CD4-positive, CD25-positive, alpha-beta regulatory T cell (primary cell): Measurements from ENCODE around the gene STARD13. TPM values are rescaled to one million over a fixed set of nuclear protein-coding genes. Genes with fewer than 3 reads are reported as not detected.
A peak's percentile ranks its signal among the peaks of the same experiment; 100 is the strongest.

Experiments
- ATAC-seq, 2 donors: fragments of 150-1000 bp; cut with Tn5 transposase; one replicate each; pipeline ENCODE4 v1.10.0; 2021; ENCODE audit warnings: low read depth in 2 of 2, moderate number of reproducible peaks in 2 of 2, moderate library complexity in 1 of 2
- DNase-seq, 3 donors: peaks; one replicate each; pipeline versions ENCODE4 v3.0.0 to v3.0.0-alpha.2; 2012 to 2022; ENCODE audit warnings: mixed read lengths in 1 of 3
- H3K27ac ChIP-seq: one replicate; pipeline ENCODE4 v1.7.0; 2013; ENCODE audit warnings: mild to moderate bottlenecking, low read length; ENCODE audit not compliant: insufficient read depth, poor library complexity, severe bottlenecking
- H3K27me3 ChIP-seq: one replicate; pipeline ENCODE4 v1.7.0; 2013; ENCODE audit warnings: low read length; ENCODE audit not compliant: control insufficient read depth, insufficient read depth
- H3K36me3 ChIP-seq: one replicate; pipeline ENCODE4 v1.7.0; 2013; ENCODE audit warnings: mild to moderate bottlenecking, low read length, moderate library complexity; ENCODE audit not compliant: control insufficient read depth, insufficient read depth
- H3K4me1 ChIP-seq: 2 replicates; pipeline ENCODE4 v1.7.0; 2013; ENCODE audit warnings: mild to moderate bottlenecking, low read length; ENCODE audit not compliant: insufficient read depth, control insufficient read depth, poor library complexity, severe bottlenecking
- H3K4me3 ChIP-seq: one replicate; pipeline ENCODE4 v1.7.0; 2013; ENCODE audit warnings: low read depth, mild to moderate bottlenecking, low read length, moderate library complexity
- H3K9me3 ChIP-seq, 2 experiments: 1 replicate in 1 of 2; 2 replicates in 1 of 2; pipeline ENCODE4 v1.7.0; 2013; ENCODE audit warnings: low read length in 2 of 2, mild to moderate bottlenecking in 1 of 2, moderate library complexity in 1 of 2; ENCODE audit not compliant: control insufficient read depth in 2 of 2
- H3K27ac Mint-ChIP-seq, 3 donors: one replicate each; pipeline ENCODE4 v1.8.0; 2020 to 2022; ENCODE audit warnings: mild to moderate bottlenecking in 3 of 3, mixed read lengths in 3 of 3, moderate library complexity in 2 of 3
- H3K27me3 Mint-ChIP-seq: one replicate; pipeline ENCODE4 v1.8.0; 2022; ENCODE audit warnings: mild to moderate bottlenecking, mixed read lengths
- H3K36me3 Mint-ChIP-seq: one replicate; pipeline ENCODE4 v1.8.0; 2020; ENCODE audit warnings: mixed read lengths
- H3K4me1 Mint-ChIP-seq, 4 donors: one replicate each; pipeline ENCODE4 v1.8.0; 2020 to 2022; ENCODE audit warnings: mixed read lengths in 4 of 4, mild to moderate bottlenecking in 1 of 4
- H3K4me3 Mint-ChIP-seq, 4 donors: one replicate each; pipeline ENCODE4 v1.8.0; 2020 to 2022; ENCODE audit warnings: mild to moderate bottlenecking in 4 of 4, mixed read lengths in 4 of 4, moderate library complexity in 3 of 4
- H3K9me3 Mint-ChIP-seq, 7 donors: one replicate each; pipeline ENCODE4 v1.8.0; 2020 to 2022; ENCODE audit warnings: mixed read lengths in 7 of 7, mild to moderate bottlenecking in 3 of 7, moderate library complexity in 2 of 7
- polyA plus RNA-seq, 4 donors: library from polyadenylated mRNA; unstranded; fragments of 300-500 nt; fragmentation: Illumina TruSeq; gene quantifications; one replicate each; pipeline ENCODE4 v1.2.3, GENCODE V29; 2021
- total RNA-seq: library from RNA; stranded (reverse); gene quantifications from one replicate; pipeline ENCODE4 v1.2.3, GENCODE V29; 2022

Gene STARD13
- total and polyA plus RNA-seq, 5 donors from 2014 or later: not detected

GRCh38 chr13:33307843-33308242, 22.3 kb upstream of the STARD13 start:
- H3K27me3 Mint-ChIP-seq: peaks cover 6% of the 10 kb centered on the region
- no peaks in the 10 kb centered on the region for H3K4me1 Mint-ChIP-seq
- Histone ChIP-seq H3K27ac (no peak overlapping the region), H3K9me3 (no peaks in the 10 kb centered on the region), H3K27me3 (no peaks in the 10 kb centered on the region), H3K4me3 (no peak overlapping the region), H3K4me1 (no peaks in the 10 kb centered on the region), H3K36me3 (no peaks in the 10 kb centered on the region)
- H3K27ac Mint-ChIP-seq: no peak overlapping the region
- ATAC-seq (no peak), DNase-seq (no peak)
- peaks cover 0 to 9% (median 0%) of the 10 kb centered on the region in 7 donors for H3K9me3 Mint-ChIP-seq
- H3K36me3 Mint-ChIP-seq: no peaks in the 10 kb centered on the region
- no peak overlapping the region for H3K4me3 Mint-ChIP-seq

- no peaks in the 10 kb centered on the region for H3K4me1 ChIP-seq
- H3K27me3 ChIP-seq: no peaks in the 10 kb centered on the region
- DNase-seq (no peak), ATAC-seq (no peak)
- Mint-ChIP-seq H3K9me3 (peaks cover 0 to 9% (median 2%) of the 10 kb centered on the region in 7 donors), H3K36me3 (no peaks in the 10 kb centered on the region), H3K4me1 (no peaks in the 10 kb centered on the region), H3K4me3 (no peak overlapping the region), H3K27ac (no peak overlapping the region), H3K27me3 (no peaks in the 10 kb centered on the region)
- no peaks in the 10 kb centered on the region for H3K36me3 ChIP-seq
- no peak overlapping the region for H3K4me3 ChIP-seq
- no peak overlapping the region for H3K27ac ChIP-seq
- H3K9me3 ChIP-seq: no peaks in the 10 kb centered on the region
Measured at GRCh38 chr13:33303855-33304597, 18.5 kb upstream of the STARD13 start.

DNA sequence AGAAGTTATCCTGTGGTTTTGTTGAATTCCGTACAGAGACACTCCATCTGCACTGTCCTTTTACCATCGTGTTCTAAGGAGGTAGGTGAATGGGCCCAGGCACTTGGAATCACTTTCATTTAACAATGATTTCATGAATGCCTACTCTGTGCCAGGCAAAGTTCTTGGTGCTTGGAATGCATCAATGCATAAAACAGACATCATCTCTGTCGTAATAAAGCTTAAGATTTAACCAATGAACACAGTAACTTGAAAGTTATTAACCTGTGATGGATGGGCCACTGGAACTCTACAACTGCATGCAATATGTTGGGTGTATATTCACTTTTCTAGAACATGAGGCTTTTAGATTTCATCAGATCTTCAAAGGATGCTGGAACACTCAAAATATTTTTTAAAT, 14.1 kb upstream of the STARD13 start:
- no peaks in the 10 kb centered on the region for H3K9me3 ChIP-seq
- no peaks in the 10 kb centered on the region for H3K4me1 Mint-ChIP-seq
- H3K27me3 Mint-ChIP-seq: peaks cover 4% of the 10 kb centered on the region
- H3K27ac Mint-ChIP-seq: no peak overlapping the region
- H3K27ac ChIP-seq: no peak overlapping the region
- no peaks in the 10 kb centered on the region for H3K4me1 ChIP-seq
- no peaks in the 10 kb centered on the region for H3K36me3 ChIP-seq
- no peak for DNase-seq
- no peak overlapping the region for H3K4me3 ChIP-seq
- H3K36me3 Mint-ChIP-seq: no peaks in the 10 kb centered on the region
- no peak overlapping the region for H3K4me3 Mint-ChIP-seq
- ATAC-seq: no peak
- peaks cover 2% of the 10 kb centered on the region for H3K27me3 ChIP-seq
- peaks cover 0 to 4% (median 0%) of the 10 kb centered on the region in 7 donors for H3K9me3 Mint-ChIP-seq

- ATAC-seq: no peak
- Histone ChIP-seq H3K4me3 (no peak overlapping the region), H3K27me3 (peaks cover 2% of the 10 kb centered on the region), H3K4me1 (no peaks in the 10 kb centered on the region), H3K36me3 (no peaks in the 10 kb centered on the region), H3K27ac (no peak overlapping the region), H3K9me3 (no peaks in the 10 kb centered on the region)
- no peak for DNase-seq
- H3K9me3 Mint-ChIP-seq: peaks cover 0 to 5% (median 0%) of the 10 kb centered on the region in 7 donors
- H3K4me3 Mint-ChIP-seq: no peak overlapping the region
- H3K27me3 Mint-ChIP-seq: peaks cover 9% of the 10 kb centered on the region
- H3K4me1 Mint-ChIP-seq: peaks cover 0 to 2% (median 0%) of the 10 kb centered on the region in 4 donors
- no peaks in the 10 kb centered on the region for H3K36me3 Mint-ChIP-seq
- no peak overlapping the region for H3K27ac Mint-ChIP-seq
Measured at GRCh38 chr13:33296793-33297425, 11.4 kb upstream of the STARD13 start.

- H3K4me3 Mint-ChIP-seq: no peak overlapping the region
- H3K27me3 Mint-ChIP-seq: peaks cover 5% of the 10 kb centered on the region
Measured at GRCh38 chr13:33292712-33293111, 7.2 kb upstream of the STARD13 start.

DNA sequence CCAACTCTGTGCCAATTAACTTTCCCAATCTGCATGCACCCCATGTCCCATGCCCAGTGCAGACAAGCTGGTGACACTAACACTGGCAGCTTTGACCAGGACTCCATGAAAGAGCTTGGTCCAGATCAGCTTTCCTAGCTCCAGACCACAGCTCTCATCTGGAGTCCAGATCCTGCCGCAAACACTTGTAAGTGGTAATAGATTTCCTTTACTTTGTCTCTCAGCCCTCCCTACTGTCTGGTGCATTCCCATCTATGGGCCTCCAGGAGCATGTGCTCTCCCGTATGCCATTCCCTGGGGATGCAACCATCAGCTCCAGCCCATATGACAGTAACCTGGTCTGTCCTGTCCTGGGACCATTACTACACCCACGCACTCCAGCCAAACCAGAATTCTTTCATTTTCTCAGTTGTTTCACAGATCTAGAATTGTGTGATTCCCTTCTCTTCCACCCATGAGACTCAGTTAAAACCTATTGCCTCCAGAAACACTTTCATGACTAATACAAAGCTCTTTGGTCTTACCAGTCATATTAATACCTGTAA, 4.9 kb upstream of the STARD13 start:
- ATAC-seq (no peak), DNase-seq (no peak)
- Mint-ChIP-seq H3K27me3 (peaks cover 25% of the 10 kb centered on the region), H3K4me3 (no peak overlapping the region), H3K9me3 (peaks cover 0 to 2% (median 0%) of the 10 kb centered on the region in 7 donors), H3K4me1 (peaks cover 0 to 12% (median 7%) of the 10 kb centered on the region in 4 donors), H3K27ac (no peak overlapping the region), H3K36me3 (no peaks in the 10 kb centered on the region)
- no peaks in the 10 kb centered on the region for H3K36me3 ChIP-seq
- H3K4me3 ChIP-seq: no peak overlapping the region
- H3K27ac ChIP-seq: no peak overlapping the region
- H3K27me3 ChIP-seq: peaks cover 18% of the 10 kb centered on the region
- no peaks in the 10 kb centered on the region for H3K9me3 ChIP-seq
- peaks cover 3% of the 10 kb centered on the region for H3K4me1 ChIP-seq

More at GRCh38 chr13:33292712-33293111, 7.2 kb upstream of the STARD13 start:
- Histone ChIP-seq H3K4me3 (no peak overlapping the region), H3K36me3 (no peaks in the 10 kb centered on the region), H3K9me3 (no peaks in the 10 kb centered on the region), H3K27ac (no peak overlapping the region), H3K27me3 (peaks cover 7% of the 10 kb centered on the region), H3K4me1 (no peaks in the 10 kb centered on the region)
- H3K27ac Mint-ChIP-seq: peak overlapping the region in 1 of 3 donors; percentile 53
- ATAC-seq (no peak), DNase-seq (no peak)
- peaks cover 0 to 2% (median 0%) of the 10 kb centered on the region in 4 donors for H3K4me1 Mint-ChIP-seq
- peaks cover 0 to 4% (median 0%) of the 10 kb centered on the region in 7 donors for H3K9me3 Mint-ChIP-seq
- no peaks in the 10 kb centered on the region for H3K36me3 Mint-ChIP-seq

DNA sequence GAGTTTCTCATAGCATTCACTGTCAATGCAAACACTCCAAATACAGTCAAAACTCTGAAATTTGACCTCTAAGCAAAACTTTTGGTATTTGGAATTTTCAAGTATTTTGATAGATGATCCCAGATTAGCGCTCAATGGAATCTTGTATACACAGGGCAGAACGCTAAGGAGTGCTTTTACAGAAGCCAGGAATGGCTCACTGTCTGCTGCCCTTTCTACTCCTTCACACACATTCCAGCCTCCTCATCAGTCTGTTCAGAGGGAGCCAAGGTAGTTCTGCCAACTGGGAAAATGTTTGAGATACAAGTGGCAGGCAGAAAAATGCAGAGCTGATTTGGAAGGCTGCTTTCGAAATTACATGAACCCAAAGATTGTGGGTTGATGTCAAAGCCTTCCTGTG, 4.4 kb upstream of the STARD13 start:
- Histone ChIP-seq H3K4me1 (peaks cover 7% of the 10 kb centered on the region), H3K9me3 (no peaks in the 10 kb centered on the region), H3K36me3 (no peaks in the 10 kb centered on the region), H3K27ac (no peak overlapping the region), H3K4me3 (no peak overlapping the region), H3K27me3 (peaks cover 23% of the 10 kb centered on the region)
- ATAC-seq (no peak), DNase-seq (no peak)
- Mint-ChIP-seq H3K4me3 (no peak overlapping the region), H3K27ac (no peak overlapping the region), H3K36me3 (no peaks in the 10 kb centered on the region), H3K27me3 (peaks cover 30% of the 10 kb centered on the region), H3K4me1 (peaks cover 0 to 16% (median 12%) of the 10 kb centered on the region in 4 donors), H3K9me3 (peaks cover 0 to 2% (median 0%) of the 10 kb centered on the region in 7 donors)
